H1 (cell line): Measurements from ENCODE around the gene PCDH9. TPM values are rescaled to one million over a fixed set of nuclear protein-coding genes. Genes with fewer than 3 reads are reported as not detected.

Experiments
- CTCF ChIA-PET: fragments of 300-600 bp; sonication (Branson Sonifier 250); formaldehyde crosslinking; loops from one replicate; lab custom pipeline; 2021; ENCODE audit not compliant: partially characterized antibody; lab: Charles Lee
- POLR2A ChIA-PET: fragments of 300-600 bp; sonication (Branson Sonifier 250); formaldehyde crosslinking; loops from one replicate; lab custom pipeline; 2021; ENCODE audit warnings: inconsistent platforms; ENCODE audit not compliant: partially characterized antibody; lab: Charles Lee
- DNase-seq, 2 experiments: peaks; one replicate each; pipeline versions ENCODE4 v3.0.0 to v3.0.0-alpha.2; 2010 to 2022; ENCODE audit warnings: low spot score in 2 of 2, low read depth in 1 of 2, mixed read lengths in 1 of 2
- FAIRE-seq: peaks from 2 replicates; lab custom pipeline; 2011; peaks lifted over from hg19 to GRCh38; lab: Jason Lieb, UNC
- H2AFZ ChIP-seq: 2 replicates; pipeline ENCODE4 v1.8.1; 2012; ENCODE audit warnings: low read length, inconsistent platforms
- H2AK5ac ChIP-seq: 2 replicates; pipeline ENCODE4 v1.6.1; 2013; ENCODE audit warnings: low read depth, low read length
- H2BK120ac ChIP-seq: replicated peaks from 2 replicates; pipeline ENCODE3; 2013; ENCODE audit warnings: low read depth, low read length, inconsistent platforms
- H2BK12ac ChIP-seq: 2 replicates; pipeline ENCODE4 v1.6.1; 2013; ENCODE audit warnings: low read depth, low read length
- H2BK15ac ChIP-seq: 2 replicates; pipeline ENCODE4 v1.6.1; 2013; ENCODE audit warnings: low read length
- H2BK20ac ChIP-seq: 2 replicates; pipeline ENCODE4 v1.6.1; 2013; ENCODE audit warnings: low read length
- H2BK5ac ChIP-seq: 2 replicates; pipeline ENCODE4 v1.6.1; 2013; ENCODE audit warnings: low read depth, low read length
- H3K14ac ChIP-seq: 2 replicates; pipeline ENCODE4 v1.6.1; 2013; ENCODE audit warnings: inconsistent platforms; ENCODE audit not compliant: insufficient read length
- H3K18ac ChIP-seq: 2 replicates; pipeline ENCODE4 v1.6.1; 2013; ENCODE audit warnings: low read length; ENCODE audit errors: extremely low read depth
- H3K23ac ChIP-seq: 2 replicates; pipeline ENCODE4 v1.6.1; 2013; ENCODE audit warnings: inconsistent platforms; ENCODE audit not compliant: insufficient read length
- H3K23me2 ChIP-seq: 2 replicates; pipeline ENCODE4 v1.6.1; 2013; ENCODE audit warnings: low read depth, low read length
- H3K27ac ChIP-seq: 2 replicates; pipeline ENCODE4 v1.6.1; 2011; ENCODE audit warnings: low read depth, low read length, inconsistent platforms
- H3K27me3 ChIP-seq, 4 experiments: replicated peaks in 1 of 4; 1 replicate in 1 of 4; 2 replicates in 3 of 4; pipeline versions ENCODE4 v1.6.1 to v1.8.1; 2011 to 2013; ENCODE audit warnings: low read length in 3 of 4, mild to moderate bottlenecking in 3 of 4, inconsistent platforms in 2 of 4, mixed read lengths in 2 of 4, moderate library complexity in 1 of 4; ENCODE audit not compliant: control insufficient read depth in 3 of 4, insufficient read depth in 3 of 4; ENCODE audit errors: extremely low read depth in 1 of 4
- H3K36me3 ChIP-seq, 4 experiments: 2 replicates each; pipeline versions ENCODE4 v1.6.1 to v1.8.1; 2011 to 2013; ENCODE audit warnings: mild to moderate bottlenecking in 4 of 4, low read length in 3 of 4, moderate library complexity in 2 of 4, control low read depth in 1 of 4, inconsistent platforms in 1 of 4; ENCODE audit not compliant: insufficient read depth in 4 of 4, control insufficient read depth in 2 of 4
- H3K4ac ChIP-seq: replicated peaks from 2 replicates; pipeline ENCODE3; 2013; ENCODE audit warnings: low read length, low read depth, mixed read lengths, inconsistent platforms; ENCODE audit not compliant: insufficient read length
- H3K4me1 ChIP-seq, 4 experiments: replicated peaks in 1 of 4; 1 replicate in 1 of 4; 2 replicates in 3 of 4; pipeline versions ENCODE4 v1.6.1 to v1.8.1; 2011 to 2013; ENCODE audit warnings: low read length in 3 of 4, inconsistent platforms in 2 of 4, mixed read lengths in 1 of 4; ENCODE audit not compliant: insufficient read depth in 4 of 4, control insufficient read depth in 3 of 4
- H3K4me2 ChIP-seq, 2 experiments: 2 replicates each; pipeline versions ENCODE4 v1.6.1 to v1.8.1; 2011 to 2013; ENCODE audit warnings: low read depth in 2 of 2, low read length in 2 of 2, control low read depth in 1 of 2, inconsistent platforms in 1 of 2, mild to moderate bottlenecking in 1 of 2; ENCODE audit not compliant: insufficient read depth in 1 of 2
- H3K4me3 ChIP-seq, 4 experiments: fragments of 200-600, 300-600 bp in 1 of 4; sonication (generic), shearing (Covaris generic), sonication (Bioruptor Twin) in 1 of 4; 2 replicates each; pipeline versions ENCODE4 v1.5.1 to v1.8.1; 2011 to 2016; ENCODE audit warnings: low read length in 4 of 4, low read depth in 3 of 4, control low read depth in 2 of 4, inconsistent platforms in 2 of 4, mild to moderate bottlenecking in 2 of 4, mixed read lengths in 1 of 4, moderate library complexity in 1 of 4; ENCODE audit not compliant: insufficient read depth in 2 of 4; ENCODE audit errors: extremely low read depth in 1 of 4
- H3K56ac ChIP-seq: replicated peaks from 2 replicates; pipeline ENCODE3; 2013; ENCODE audit warnings: low read depth, mild to moderate bottlenecking, mixed read lengths, low read length, inconsistent platforms; ENCODE audit not compliant: insufficient read length
- H3K79me1 ChIP-seq: 2 replicates; pipeline ENCODE4 v1.6.1; 2013; ENCODE audit warnings: low read depth, low read length, control low read depth
- H3K79me2 ChIP-seq, 2 experiments: 2 replicates each; pipeline versions ENCODE4 v1.6.1 to v1.8.1; 2012 to 2013; ENCODE audit warnings: low read length in 2 of 2, mild to moderate bottlenecking in 2 of 2, inconsistent platforms in 1 of 2; ENCODE audit not compliant: insufficient read depth in 2 of 2, control insufficient read depth in 1 of 2
- H3K9ac ChIP-seq, 4 experiments: replicated peaks in 1 of 4; 1 replicate in 1 of 4; 2 replicates in 3 of 4; pipeline versions ENCODE4 v1.6.1 to v1.8.1; 2011 to 2013; ENCODE audit warnings: low read depth in 3 of 4, low read length in 3 of 4, control low read depth in 2 of 4, mild to moderate bottlenecking in 2 of 4, moderate library complexity in 2 of 4, inconsistent platforms in 1 of 4; ENCODE audit errors: extremely low read depth in 1 of 4
- H3K9me3 ChIP-seq, 2 experiments: 2 replicates each; pipeline versions ENCODE4 v1.6.1 to v1.8.1; 2012 to 2013; ENCODE audit warnings: mild to moderate bottlenecking in 2 of 2, moderate library complexity in 2 of 2, control low read depth in 1 of 2, inconsistent platforms in 1 of 2, low read depth in 1 of 2, low read length in 1 of 2, mixed read lengths in 1 of 2; ENCODE audit not compliant: insufficient read depth in 2 of 2
- H4K20me1 ChIP-seq, 2 experiments: replicated peaks in 1 of 2; 2 replicates each; pipeline versions ENCODE3 to v1.8.1; 2011 to 2013; ENCODE audit warnings: inconsistent platforms in 2 of 2, low read length in 2 of 2, mild to moderate bottlenecking in 1 of 2; ENCODE audit not compliant: insufficient read depth in 2 of 2, control insufficient read depth in 1 of 2
- H4K5ac ChIP-seq: 2 replicates; pipeline ENCODE4 v1.6.1; 2013; ENCODE audit warnings: low read length, low read depth, mixed read lengths, inconsistent platforms; ENCODE audit not compliant: insufficient read length
- H4K8ac ChIP-seq: 2 replicates; pipeline ENCODE4 v1.8.0; 2013; ENCODE audit warnings: mild to moderate bottlenecking, moderate library complexity, low read length, inconsistent platforms; ENCODE audit not compliant: insufficient read depth; ENCODE audit errors: extremely low read depth
- H4K91ac ChIP-seq: replicated peaks from 2 replicates; pipeline ENCODE3; 2013; ENCODE audit warnings: low read length, mixed read lengths, inconsistent platforms; ENCODE audit not compliant: insufficient read length
- FOSL1 ChIP-seq: IDR thresholded peaks from 2 replicates; pipeline ENCODE4 v1.6.1; 2011; ENCODE audit warnings: mild to moderate bottlenecking, low read depth, low read length, moderate library complexity; ENCODE audit not compliant: insufficient read depth
- KDM1A ChIP-seq: fragments of 200-600, 300-600 bp; sonication (generic); IDR thresholded peaks from 2 replicates; pipeline ENCODE4 v1.7.1; 2016; ENCODE audit warnings: mild to moderate bottlenecking, low read length, borderline replicate concordance
- PHF8 ChIP-seq: fragments of 200-600 bp; sonication (generic); conservative IDR thresholded peaks from 2 replicates; pipeline ENCODE4 v1.7.1; 2012; ENCODE audit warnings: low read depth, mild to moderate bottlenecking, inconsistent platforms, low read length, moderate library complexity
- POU5F1 ChIP-seq: IDR thresholded peaks from 2 replicates; pipeline ENCODE4 v1.6.1; 2011; ENCODE audit warnings: low read depth, mild to moderate bottlenecking, low read length, moderate library complexity
- SP1 ChIP-seq: IDR thresholded peaks from 2 replicates; pipeline ENCODE4 v1.6.1; 2011; ENCODE audit warnings: low read depth, low read length
- WGBS, 2 experiments: shearing (Covaris generic) in 1 of 2; methylation state at CpG; one replicate each; pipeline versions ENCODE4 v1.1.6 to v1.1.7; 2013 to 2015; ENCODE audit warnings: low lambda C conversion rate in 2 of 2, mixed read lengths in 2 of 2, inconsistent platforms in 1 of 2, low coverage in 1 of 2, missing lambda C conversion rate in 1 of 2; ENCODE audit not compliant: insufficient replicate concordance in 2 of 2, insufficient coverage in 1 of 2, insufficient read length in 1 of 2; ENCODE audit errors: extremely low coverage in 1 of 2, missing lambda C conversion rate in 1 of 2; 5-methylcytosine and 5-hydroxymethylcytosine counted together
- polyA plus RNA-seq, 7 experiments: library from polyadenylated mRNA; depleted of rRNA in 3 of 7; stranded (reverse) in 5 of 7; unstranded in 2 of 7; fragments of >200 nt in 5 of 7; fragments of 200-250 nt in 2 of 7; gene quantifications; 1 replicate in 5 of 7; 2 replicates in 1 of 7; 4 replicates in 1 of 7; pipeline versions ENCODE4 v1.2.1 to v1.2.3, GENCODE V29; 2011 to 2013; ENCODE audit warnings: missing spikeins in 2 of 7, mixed read lengths in 2 of 7
- total RNA-seq: library from RNA; stranded (reverse); fragmentation: NEBNext Ultra II Directional; extraction: Animal tissue kit (Norgen Biotek cat#: 25700); gene quantifications from 2 replicates; pipeline ENCODE4 v1.2.1, GENCODE V29; 2021

PCDH9 gene
- total and polyA plus RNA-seq, 2 of the 8 experiments (the other 6 are each of a cell fraction or from before 2014, with no cell fraction given): 0.12 to 0.60 TPM

GRCh38 chr13:67192751-67193150, 37.4 kb downstream of the PCDH9 start:
- H3K14ac ChIP-seq: no peak overlapping the region
- H4K20me1 ChIP-seq: no peaks in the 10 kb centered on the region
- H3K18ac ChIP-seq: no peak overlapping the region
- no peak overlapping the region for H4K5ac ChIP-seq
- no peaks in the 10 kb centered on the region; a peak in 1 of 7 replicates for H3K4me1 ChIP-seq
- no peaks in the 10 kb centered on the region for H3K27me3 ChIP-seq
- no peak overlapping the region for H2BK5ac ChIP-seq
- CTCF ChIA-PET: interaction anchor here (0.6 kb wide), 1 partner anchor 485 kb away, joined by 3 read pairs; no protein-coding TSS in a partner anchor
- FAIRE-seq: no peak
- H3K4ac ChIP-seq: no peak overlapping the region
- H3K23ac ChIP-seq: no peak overlapping the region
- H3K4me3 ChIP-seq: no peak overlapping the region
- no peaks in the 10 kb centered on the region for H3K36me3 ChIP-seq
- WGBS, 2 experiments: 85% methylated on average over 4 of the region's 4 CpGs; no CpG with 5 or more reads in 1 of the 2 experiments
- no peak overlapping the region for H2BK15ac ChIP-seq
- TF ChIP-seq POU5F1 (no peak), SP1 (no peak), KDM1A (no peak), FOSL1 (no peak), PHF8 (no peak)
- no peaks in the 10 kb centered on the region for H3K9me3 ChIP-seq
- DNase-seq: no peak
- no peak overlapping the region for H4K91ac ChIP-seq
- H3K79me1 ChIP-seq: no peaks in the 10 kb centered on the region
- H3K23me2 ChIP-seq: no peaks in the 10 kb centered on the region; the same call in 1 of the 2 replicates
- no peak overlapping the region for H2AK5ac ChIP-seq
- H2BK120ac ChIP-seq: no peak overlapping the region
- H2BK20ac ChIP-seq: no peak overlapping the region
- no peak overlapping the region for H2AFZ ChIP-seq
- H3K27ac ChIP-seq: no peak overlapping the region
- no peak overlapping the region for H3K4me2 ChIP-seq
- no peak overlapping the region for H3K56ac ChIP-seq
- no peak overlapping the region for H2BK12ac ChIP-seq
- H3K79me2 ChIP-seq: no peaks in the 10 kb centered on the region
- no peak overlapping the region for H4K8ac ChIP-seq
- H3K9ac ChIP-seq: no peak overlapping the region
- POLR2A ChIA-PET: no interaction called here
